NOMO-1 treated with dmso at 0.1 percent for 144 hours (cell line): Measurements from ENCODE around the gene PTX3.

ENCODE experiments used
- DNase-seq: peaks from one replicate; lab custom pipeline; 2025; ENCODE audit not compliant: unreplicated experiment; lab: John Stamatoyannopoulos, UW

Gene PTX3

DNA sequence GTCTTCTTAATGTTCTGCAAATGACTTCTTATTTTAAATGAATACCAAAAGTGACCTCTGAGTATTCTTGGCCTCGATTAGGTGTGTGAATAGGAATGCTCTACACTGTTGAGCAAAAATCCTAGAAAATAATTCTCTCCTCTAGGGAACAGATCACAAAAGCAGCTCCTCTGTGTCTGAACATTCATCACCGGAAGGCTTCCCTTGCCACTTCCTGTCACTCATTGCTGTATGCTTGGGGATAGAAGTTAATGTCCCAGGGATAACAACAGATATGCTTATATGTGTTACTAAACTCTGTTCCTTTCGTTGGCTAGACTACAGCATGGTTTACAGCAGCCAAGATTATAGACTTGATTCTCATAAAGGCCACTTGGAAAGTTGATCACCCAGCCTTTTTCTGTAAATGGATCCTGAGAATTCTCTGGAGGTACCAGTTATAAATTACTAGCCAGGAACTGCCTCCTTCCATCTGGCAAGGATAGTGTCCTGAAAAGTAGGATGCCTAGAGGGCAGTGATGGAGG, 16.0 kb upstream of the PTX3 start:
- DNase-seq = no peak

DNA sequence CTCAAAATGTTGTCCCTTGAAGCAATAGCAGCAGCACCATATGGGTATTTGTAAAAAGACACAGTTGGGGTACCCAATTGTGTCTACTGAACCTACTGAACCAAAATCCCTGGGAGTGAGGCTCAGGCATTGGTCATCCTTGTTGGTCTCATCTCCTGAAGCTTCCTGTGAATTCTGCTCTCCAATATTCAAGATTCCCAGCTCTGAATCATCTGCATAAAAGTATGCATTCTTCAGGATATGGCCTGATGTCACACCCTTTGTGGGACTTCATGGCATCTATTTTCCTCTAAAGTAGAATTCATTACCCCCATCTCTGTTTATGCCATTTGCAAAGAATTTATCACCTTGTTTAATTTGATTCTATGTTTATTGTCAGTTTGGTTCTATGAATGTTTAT, 13.3 kb upstream of the PTX3 start:
- no peak for DNase-seq

DNA sequence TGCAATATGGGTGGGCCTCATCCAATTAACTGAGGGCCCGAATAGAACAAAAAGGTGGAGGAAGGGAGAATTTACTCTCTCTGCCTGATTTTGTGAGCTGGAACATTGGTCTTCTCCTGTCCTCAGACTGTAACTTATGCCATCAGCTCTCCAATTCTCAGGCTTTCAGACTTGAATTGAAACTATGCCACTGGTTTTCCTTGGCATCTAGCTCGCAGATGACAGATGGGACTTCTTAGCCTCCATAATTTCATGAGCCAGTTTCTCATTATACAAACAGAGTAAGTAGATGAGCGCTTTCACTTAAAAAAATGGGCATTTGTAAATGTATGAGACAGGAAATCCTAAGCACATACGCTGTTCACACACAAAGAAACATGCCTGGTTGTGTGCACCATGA, 8.7 kb upstream of the PTX3 start:
- DNase-seq = no peak

DNA sequence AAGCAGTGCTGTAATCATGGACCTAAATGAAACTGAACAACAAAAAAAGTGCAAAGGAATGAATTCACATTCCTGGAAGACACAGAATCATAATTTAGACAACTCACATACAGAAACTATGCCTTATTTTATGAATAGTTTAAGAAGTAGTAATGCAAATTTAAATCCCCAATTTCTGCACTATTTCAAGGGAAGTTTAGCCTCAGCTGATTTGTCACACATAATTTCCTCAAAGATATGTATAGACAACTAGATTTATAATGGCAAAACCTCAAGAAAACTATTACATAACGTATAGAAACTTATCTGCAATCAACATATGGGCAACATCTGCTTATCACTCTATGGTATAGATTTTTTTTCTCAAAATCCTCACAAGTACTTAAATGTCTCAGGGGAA, 7.8 kb upstream of the PTX3 start:
- DNase-seq = peak; percentile 28

DNA sequence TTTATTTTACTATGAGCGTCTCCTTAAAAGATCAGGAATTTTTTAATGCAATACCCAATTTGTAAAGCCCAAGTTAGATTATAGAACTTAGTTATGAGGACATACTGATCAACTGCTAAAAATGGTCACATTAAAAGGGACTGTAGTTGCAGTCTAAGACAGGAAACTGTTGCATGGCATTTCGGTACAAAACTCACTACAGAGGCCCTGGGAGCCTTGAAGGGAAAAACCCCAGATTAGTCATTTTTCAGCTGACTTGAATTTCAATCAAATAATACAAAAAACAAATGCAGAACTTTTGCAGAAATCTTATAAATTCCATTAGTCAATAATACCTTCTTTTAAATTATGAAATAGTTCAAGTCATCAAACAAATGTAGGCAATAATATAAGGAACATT, 6.9 kb upstream of the PTX3 start:
- peak; percentile 26 for DNase-seq

DNA sequence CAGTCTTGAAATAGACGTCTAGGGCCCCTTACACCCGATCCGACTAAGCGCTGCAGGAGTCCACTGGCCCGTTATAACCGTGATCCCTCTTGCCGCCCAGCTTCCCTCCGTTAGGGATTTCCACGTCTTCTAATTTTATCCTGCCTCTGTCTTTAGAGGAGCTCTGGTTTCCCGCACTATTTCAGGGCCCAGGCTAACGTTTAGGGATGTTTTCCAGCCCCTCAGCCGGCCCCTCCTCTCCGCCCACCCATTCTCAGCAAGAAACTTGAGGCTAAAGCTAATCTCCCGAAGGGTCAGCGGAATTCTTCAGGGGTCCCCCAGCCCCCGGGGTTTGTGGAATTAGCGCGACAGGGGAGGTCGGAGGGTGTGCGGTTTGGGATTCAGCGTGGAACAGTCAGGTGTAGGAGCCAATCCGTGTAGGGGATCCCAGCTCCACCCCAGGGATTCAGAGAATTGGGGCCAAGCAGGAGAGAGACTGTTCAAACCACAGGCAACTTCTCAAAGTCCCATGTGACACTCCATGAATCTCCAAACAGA, 1.6 kb downstream of the PTX3 start:
- DNase-seq = no peak

DNA sequence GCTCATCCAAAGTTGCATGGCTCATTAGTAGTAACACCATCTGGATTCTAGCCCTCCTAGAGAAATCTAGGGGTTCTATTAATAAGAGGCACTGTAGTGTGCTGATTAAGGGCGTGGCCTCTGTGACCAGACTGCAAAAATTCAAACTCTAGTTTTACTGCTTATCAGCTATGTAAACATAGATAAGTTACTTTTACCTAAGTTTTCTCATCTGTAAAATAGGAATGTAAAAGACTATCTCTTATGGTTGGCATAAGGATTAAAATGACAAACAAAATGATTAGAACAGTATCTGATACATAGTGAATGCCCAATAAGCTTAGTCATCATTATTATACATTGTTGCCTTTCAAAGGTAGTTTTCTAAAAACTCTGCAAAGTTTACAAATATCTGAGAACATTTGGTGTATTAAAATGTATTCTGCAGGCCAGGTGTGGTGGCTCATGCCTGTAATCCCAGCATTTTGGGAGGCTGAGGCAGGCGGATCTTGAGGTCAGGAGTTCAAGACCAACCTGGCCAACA, 4.5 kb downstream of the PTX3 start:
- DNase-seq = no peak

DNA sequence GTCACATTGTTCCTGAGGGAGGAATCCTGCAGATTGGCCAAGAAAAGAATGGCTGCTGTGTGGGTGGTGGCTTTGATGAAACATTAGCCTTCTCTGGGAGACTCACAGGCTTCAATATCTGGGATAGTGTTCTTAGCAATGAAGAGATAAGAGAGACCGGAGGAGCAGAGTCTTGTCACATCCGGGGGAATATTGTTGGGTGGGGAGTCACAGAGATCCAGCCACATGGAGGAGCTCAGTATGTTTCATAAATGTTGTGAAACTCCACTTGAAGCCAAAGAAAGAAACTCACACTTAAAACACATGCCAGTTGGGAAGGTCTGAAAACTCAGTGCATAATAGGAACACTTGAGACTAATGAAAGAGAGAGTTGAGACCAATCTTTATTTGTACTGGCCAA, 6.1 kb downstream of the PTX3 start:
- no peak for DNase-seq

DNA sequence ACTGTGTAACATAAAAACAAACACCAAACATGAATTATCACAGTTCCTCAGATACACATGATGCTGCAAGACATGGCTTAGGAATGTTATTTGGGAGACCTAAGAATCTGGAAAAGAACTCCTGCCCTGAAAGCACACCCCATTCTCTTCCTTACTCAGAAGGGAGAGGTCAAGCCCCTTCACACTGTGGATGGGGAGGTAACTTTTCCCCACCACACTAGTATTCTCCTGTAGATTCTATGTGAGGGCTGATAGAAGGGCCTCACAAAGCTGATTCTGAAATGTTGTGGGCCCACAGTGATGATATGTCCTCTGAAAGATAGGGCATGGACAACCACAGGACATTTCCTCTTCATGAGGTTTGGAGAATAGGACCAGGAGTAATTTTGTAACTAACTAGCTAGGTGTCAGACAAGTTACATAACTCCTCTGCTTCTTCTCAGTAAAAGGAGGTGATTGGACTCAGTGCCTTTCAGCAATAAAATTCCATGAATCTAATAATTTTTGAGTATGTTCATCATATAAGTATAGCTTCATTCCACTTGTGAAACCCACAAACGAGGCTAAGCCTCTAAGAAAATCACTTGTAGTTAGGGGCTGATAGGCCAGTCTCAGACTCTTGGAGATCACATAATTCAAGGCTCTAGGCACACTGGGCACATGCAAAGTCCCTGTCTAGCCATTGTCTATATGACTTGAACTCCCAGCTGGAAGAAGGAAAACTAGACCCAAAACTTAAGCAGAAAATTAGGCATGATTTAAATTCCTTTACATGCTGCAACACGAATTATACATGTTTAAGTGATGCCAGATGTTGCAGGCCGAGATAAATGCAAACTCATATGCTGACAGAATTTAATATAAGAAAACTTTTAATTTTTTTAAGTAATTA, 7.5 kb downstream of the PTX3 start:
- no peak for DNase-seq

DNA sequence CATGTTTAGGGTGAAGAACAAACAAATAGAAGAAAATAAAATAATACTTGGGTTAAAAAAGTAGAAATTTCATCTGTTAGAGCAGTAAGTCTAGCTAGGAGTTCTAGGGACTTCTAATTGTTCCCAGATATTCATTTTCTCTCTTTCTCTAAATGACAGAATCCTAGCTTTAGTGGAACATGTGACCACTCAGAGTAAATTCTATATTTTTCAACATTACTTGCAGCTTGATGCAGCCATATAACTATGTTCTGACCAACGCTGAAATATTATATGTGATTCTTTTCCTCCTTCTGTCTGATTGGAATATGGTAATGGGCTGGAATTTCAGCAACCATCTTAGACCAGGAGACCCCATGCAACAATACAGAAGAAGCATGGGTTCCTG, 8.1 kb downstream of the PTX3 start:
- no peak for DNase-seq

DNA sequence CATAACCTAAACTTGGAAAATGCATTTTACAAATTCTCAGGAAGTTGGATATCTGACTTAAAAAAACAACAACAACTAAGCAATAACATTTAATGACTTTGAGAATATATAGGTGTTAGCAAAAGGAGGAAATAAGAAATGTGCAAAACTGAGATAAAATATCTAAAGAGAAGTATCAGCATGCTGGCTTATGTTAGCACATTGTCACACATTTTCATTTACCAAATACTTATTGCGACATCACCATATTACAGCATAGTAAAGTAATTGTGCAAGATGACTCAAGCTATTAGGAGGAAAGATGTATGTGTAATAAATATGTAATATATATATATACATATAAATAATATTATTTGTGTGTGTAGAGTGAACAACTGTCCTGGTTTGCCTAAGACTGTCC, 9.2 kb downstream of the PTX3 start:
- peak; percentile 44 for DNase-seq

DNA sequence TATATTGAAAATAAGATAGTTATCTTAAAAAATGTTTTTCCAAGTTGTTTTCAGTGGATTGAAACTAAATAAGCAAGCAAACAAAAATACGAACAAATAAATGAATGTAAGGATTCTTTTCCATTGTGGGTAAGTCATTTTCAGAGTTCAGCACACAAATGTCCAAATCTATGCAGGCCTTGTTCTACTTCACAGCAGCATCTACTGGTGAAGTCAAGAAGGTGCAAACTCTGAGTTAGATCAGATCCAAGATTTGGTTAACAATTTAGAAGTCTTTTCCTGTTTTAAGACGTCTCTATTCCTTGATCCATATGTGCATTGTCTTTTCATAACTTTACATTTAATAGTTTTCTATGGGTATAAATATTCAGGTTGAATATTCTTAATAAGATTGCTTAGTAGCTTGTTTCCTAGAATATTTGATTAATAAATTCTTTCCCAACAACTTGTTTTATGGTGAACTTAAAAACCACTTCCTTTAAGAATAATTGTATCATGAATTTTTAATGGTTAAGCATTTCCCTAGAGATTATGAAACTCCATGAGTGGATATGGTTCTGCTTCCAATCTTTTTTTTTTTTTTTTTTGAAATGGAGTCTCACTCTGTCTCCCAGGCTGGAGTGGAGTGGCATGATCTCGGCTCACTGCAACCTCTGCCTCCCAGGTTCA, 10.5 kb downstream of the PTX3 start:
- peak; percentile 8 for DNase-seq

DNA sequence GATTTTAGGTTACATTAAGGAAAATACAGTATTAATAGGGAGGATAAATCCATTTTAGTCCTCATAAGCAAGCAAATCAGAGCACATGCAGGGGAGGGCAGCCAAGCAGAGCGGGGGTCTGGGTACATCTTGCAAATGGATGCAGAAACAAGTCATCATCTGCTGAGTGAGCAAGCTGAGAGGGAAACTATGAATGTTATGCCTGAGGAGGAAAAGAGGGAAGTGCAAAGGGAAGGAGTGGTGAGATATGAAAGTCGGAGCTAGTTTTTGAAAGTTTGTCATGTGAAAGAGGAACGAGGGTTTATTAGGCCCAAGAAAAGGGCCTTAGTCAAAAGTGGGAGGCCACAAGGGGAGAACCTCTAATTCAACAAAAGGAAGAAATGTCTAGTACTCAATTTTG, 15.4 kb downstream of the PTX3 start:
- peak; percentile 93 for DNase-seq

DNA sequence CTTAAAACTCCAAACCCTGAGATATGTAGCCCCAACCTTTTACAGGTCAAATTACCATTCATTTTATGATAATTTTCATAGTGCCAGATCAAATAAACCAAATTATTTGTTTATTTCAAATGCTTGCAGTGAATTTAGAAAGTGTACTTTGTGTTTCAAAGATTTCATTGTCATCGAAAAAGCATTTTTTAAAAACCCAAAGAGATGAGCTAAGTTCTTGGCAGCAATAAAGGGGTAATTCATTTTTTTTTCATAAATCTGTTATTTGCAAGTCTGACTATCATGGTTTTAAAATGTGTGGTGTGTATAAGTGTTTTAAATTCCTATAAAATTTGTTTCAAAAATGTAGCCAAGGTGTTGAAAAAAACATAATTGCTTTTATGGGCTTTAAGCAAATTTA, 17.2 kb downstream of the PTX3 start:
- DNase-seq = no peak

DNA sequence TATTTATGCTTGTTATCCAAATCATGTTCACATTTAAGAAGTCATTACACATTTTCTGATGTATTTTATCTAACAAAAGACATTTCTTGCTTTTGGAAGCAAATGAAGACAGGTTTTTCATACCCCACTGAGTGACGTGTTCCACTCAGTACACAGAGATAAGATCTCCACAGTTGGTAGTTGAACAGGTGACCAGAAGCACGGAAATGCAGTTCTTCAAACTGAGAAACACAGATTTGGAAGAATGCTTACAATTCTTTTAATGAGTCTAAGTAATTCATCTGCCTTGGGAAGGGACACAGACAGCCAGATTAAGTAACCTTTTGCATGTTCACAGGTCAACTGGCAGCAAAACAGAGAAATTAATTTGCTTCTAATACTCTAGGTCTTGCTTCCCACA, 23.1 kb downstream of the PTX3 start:
- no peak for DNase-seq

DNA sequence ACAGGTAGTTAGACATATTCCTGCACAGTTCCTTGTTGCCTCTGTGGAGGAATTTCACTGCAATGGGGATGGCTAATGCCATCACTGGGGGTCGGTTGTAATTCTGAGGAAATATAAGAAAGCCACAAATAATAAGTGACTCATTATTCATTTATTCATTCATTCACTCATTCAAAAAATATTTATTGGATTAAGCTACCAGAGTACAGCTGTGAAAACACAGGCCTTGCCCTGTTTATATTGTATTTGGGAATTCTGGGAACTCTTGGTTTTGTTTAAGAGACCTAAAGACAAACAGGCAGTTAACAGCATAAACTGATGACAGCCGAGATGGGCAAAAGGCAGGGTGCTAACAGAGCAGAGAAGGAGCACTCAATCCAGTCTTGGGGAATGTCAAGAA, 23.6 kb downstream of the PTX3 start:
- no peak for DNase-seq

DNA sequence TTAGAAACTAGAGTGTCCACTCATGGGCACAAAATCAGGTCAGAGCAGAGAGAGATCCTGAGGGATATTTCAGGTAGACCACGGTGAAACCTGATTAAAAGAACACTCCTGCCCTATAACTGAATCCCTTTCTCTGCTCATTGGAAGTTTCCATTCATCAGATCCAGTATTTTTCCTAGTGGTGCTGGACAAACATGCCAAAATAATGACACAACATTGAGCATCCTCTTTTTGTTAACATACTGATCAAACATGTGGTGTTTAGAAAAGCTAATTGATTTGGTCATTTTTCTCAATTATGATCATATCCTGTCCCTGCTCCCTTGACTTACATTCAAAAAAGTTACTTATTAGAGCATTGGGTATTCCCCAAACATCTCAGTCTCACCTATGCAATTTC, 27.2 kb downstream of the PTX3 start:
- DNase-seq = no peak

DNA sequence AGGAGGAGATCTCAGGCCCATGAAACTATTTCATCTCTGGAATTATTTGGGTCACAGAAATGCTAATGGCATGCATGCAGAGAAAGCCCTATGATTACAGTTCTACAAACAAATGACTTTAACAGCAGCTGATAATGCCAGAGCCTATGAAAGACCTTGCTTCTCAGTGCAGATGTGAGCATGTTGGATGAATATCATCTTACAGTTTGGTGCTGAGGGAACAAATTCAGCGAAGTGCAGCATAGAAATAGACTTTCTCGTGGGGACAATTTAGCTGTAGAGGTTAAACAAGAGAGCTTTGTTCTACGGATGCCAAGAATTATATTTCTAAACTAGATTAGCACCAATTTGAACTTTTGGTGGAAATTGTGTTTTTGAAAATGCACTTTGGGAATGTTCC, 27.7 kb downstream of the PTX3 start:
- DNase-seq = no peak

DNA sequence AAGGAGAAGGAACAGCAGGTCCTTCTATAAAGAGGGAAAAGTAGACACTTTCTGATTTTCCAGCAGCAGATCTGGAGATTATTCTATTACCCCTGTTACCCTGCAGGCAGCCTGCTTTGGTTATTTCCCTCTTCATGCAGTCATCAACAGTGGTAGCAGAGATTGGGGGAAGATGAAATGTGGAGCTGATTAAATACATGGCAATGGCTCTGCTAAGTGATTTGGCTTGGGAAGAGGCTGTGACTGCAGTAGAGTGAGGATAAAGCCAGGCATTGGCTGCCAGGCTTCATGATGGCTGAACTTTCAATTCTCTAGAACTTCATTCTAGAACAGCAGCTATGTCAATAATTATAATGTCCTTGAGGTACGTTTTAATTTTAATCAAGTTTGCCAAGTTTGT, 29.1 kb downstream of the PTX3 start:
- no peak for DNase-seq

DNA sequence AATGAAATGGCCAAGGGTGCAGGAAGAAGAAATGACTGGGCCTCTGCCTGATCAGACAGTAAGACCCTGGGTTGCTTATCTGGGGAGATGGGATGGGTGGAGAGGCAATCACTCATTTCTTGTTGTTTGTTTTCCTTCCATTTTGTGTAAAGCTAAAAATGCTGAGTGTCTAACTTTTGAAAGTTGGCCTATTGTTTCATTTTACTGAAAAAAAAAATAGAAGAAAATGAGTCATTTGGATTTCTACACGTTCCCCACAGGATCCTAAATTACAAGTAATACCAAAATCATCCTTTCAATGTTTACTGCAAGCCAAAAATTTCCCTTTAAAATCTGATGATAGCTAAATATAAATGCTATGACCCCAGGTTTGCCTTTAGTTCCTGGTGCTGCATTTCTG, 30.6 kb downstream of the PTX3 start:
- DNase-seq = no peak

DNA sequence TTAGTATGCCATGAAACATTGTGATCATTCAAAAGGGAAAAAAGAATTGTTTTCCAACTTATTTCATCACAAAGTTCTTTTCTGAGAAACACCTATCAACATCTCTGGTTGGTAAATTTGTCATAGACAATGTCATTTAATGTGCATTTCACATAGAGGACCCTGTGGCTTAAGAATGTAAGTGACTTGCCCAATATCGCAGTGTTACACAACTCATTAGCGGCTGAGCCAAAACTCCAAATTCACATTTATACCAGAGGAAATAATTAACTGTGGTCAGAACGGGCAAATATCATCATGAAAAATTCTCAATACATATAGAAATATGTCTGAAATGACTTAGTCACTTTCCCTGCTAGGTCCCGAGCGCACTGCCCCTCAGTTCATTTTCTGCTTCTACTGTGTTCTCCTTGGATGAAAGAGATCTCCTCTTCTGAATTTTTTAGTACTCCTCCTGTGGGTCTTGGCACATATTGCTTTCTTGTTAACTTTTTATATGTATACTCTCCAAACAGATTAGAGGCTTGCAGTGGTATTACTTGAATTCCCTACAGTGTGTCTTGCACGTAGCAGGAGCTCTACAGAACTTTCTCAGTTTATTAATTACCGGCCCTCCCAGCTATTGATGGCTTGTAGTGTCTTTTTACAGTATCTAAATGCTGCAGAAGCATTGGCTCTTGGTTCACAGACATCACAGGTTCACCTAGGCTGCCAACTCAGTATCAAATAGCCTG, 33.1 kb downstream of the PTX3 start:
- peak; percentile 84 for DNase-seq
